Erythroblast (primary cell): Measurements from ENCODE around the gene VPS29.
"Not testable (repeated sequence)": the region's sequence is repeated elsewhere in the genome, so short reads cannot be mapped to it uniquely, and the experiment has no call there.

ENCODE experiments used
- DNase-seq, 2 experiments: peaks; one replicate each; lab custom pipeline; 2025; lab: John Stamatoyannopoulos, UW
- GATA1 ChIP-seq: IDR thresholded peaks from 2 replicates; pipeline ENCODE4 v1.6.1; 2011; ENCODE audit warnings: low read depth, mild to moderate bottlenecking, control low read depth, low read length, moderate library complexity
- POLR2A ChIP-seq: IDR thresholded peaks from 2 replicates; pipeline ENCODE4 v1.6.1; 2011; ENCODE audit warnings: mild to moderate bottlenecking, low read length

Gene VPS29

DNA sequence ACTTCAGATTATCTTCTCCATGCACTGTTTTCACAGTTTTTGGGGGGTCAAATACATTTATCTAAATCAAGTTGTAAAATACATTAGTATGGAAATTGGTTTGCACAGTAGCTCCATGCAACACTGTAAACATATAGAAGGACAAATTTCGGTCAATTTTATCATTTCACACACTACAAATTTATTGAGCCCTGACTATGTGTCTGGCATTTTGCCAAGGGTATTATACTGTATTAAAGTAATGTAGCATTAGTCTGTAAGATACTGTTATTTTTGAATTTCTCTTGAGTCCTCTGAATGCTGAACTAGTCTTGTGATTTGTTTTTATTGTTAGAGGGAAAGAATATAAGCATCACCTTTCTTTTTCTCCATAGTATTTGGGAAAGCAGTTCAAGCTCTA is 1.5 kb upstream of the VPS29 start:
- no peak for TF ChIP-seq POLR2A
- no peak for TF ChIP-seq GATA1
- no peak for DNase-seq

DNA sequence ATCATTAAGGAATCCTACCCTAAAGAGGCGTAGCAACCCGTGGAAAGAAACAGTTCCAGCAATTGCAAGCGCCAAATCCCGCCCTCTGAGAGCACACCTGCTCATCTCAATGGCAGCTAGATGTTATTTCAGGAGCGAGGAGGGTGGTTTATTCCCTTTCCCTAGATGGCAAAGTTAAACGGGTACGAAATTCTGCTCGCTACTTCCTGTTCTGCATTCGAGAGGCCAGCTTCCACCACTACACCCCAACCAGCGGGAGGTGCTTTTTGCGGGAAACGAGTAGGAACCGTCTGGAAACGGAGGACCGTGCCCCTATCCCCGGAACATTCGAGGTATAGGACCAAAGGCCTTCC is 536 bp downstream of the VPS29 start:
- DNase-seq = peak in 1 of 2 experiments; percentile 75
- TF ChIP-seq GATA1 = no peak
- TF ChIP-seq POLR2A = no peak

DNA sequence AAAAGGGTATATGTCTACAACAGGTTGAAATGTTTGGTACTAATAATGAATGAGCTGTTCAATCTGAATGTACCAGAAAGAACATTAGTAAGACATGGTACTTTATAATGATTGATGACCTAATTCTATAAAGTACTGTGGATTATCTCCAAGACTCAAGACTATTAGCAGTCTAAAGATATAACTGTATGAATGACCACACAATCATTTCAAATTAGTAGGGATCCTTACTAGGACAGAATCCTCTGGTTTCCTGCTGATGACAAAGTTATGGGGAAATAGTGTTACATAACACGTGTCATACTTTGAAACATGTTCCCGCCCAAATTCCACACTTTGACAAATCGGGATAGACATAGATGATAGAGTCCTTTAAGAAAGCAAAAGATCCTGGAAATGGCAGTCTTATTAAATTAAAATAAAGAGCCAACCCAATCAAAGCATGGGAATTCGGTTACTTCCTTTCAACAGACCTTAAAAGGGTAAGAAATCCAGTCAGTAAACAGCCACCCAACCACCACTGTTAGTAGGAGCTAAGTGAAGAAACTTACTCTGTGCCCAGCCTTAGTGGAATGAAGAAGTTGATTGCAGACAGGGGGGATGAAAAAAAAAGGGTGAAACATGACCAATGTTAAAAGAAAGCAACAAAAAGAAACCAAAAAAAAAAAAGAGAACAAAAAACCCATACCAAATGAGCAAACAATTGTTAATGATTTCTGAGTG is 2.8 kb downstream of the VPS29 start:
- peak in 1 of 2 experiments; percentile 29 for DNase-seq
- TF ChIP-seq GATA1 (no peak), POLR2A (no peak)

DNA sequence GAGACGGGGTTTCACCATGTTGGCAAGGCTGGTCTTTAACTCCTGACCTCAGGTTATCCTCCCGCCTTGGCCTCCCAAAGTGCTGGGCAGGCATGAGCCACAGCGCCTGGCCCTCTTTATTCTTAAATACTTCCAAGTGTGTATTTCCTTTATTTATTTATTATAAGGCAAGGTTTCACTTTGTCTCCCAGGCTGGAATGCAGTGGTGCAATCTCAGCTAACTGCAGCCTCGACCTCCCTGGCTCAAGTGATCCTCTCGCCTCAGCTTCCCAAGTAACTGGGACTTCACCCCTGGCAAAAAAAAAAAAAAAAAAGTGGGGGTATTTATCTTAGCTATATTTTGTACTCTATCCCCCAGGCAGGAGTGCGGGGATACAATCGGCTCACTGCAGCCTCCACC is 26.5 kb downstream of the VPS29 start:
- no peak for DNase-seq
- TF ChIP-seq POLR2A (no peak), GATA1 (no peak)

DNA sequence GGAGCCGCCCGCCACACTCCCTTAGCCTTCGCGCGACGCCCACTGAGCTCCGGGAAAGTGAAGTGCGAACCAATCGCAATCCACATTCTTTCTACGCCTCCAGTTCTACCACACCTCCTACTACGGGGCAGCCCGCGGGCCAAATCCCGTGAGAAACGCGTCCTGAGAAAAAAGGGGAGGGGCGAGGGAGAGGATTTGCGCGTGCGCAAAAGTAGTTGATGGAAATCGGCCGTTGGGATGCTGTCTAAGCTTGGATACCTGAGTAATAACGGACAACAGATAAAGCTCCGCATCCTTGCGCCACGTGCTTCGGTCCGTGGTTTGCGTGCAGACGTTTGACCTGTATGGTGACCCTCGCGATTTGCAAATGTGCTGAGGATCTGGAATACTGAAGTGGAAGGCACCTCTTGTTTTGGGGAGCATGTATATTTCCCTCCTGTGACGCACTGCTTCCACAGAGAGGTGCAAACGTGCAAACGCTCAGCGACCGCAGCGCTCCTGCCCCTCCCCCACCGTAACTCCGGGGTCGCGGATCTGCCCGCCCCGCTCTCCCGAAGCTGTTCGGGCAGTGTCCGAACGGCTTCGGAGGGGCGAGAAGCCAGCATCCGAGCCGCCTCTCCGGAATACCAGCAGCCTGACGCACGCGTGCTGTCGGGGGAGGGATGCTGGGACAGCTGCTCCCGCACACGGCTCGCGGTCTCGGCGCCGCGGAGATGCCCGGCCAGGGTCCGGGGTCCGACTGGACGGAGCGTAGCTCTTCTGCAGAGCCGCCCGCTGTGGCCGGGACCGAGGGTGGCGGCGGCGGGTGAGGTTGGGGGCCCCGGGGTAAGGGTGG is 33.5 kb downstream of the VPS29 start, which contains the start of the genes FAM216A and GPN3:
Gene FAM216A (plus strand): TSS at position 632 of the 835 bp plus-strand sequence. CDS start 31 bp downstream, at position 663.
Gene GPN3 (minus strand): TSS at position 44 of the 835 bp plus-strand sequence. CDS start 54 bp downstream, outside the sequence.
- DNase-seq = peak; percentile 98

DNA sequence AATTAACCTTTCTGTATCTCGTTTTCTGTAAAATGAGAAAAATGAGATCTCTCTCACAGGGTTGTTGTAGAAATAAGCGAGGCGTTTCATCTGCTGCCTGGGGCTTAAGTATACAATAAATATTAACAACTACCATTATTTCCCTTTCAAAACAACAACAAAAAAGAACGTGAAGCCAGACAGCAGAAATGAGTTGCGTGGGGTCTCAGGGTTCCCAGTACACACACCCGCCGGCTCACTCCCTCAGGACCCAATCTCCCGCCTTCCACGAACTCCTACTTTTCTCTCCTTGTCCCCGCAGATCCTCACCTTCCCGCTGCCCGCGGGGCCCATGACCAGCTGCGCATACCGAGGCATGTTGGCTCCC is 34.1 kb downstream of the VPS29 start:
- no peak for DNase-seq
- no peak for TF ChIP-seq GATA1
- no peak for TF ChIP-seq POLR2A

More for the DNA sequence above, 33.5 kb downstream of the VPS29 start, which contains the start of the genes FAM216A and GPN3:
- TF ChIP-seq POLR2A (peak; percentile 92), GATA1 (no peak)

DNA sequence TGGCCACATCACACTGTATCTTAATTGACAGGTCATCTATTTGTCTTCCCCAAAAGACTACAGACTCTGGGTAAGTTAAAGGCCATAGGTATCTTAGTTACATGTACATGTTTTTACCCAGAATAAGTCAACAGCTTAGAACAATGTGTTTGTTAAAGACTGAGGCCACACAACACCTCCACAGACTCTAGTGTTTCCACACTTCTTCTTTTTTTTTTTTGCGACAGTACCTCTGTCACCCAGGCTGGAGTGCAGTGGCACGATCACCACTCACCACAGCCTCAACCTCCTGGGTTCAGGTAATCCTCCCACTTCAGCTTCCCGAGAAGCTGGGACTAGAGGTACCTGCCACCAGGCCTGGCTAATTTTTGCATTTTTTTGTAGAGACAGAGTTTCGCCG is 35.1 kb downstream of the VPS29 start:
- TF ChIP-seq POLR2A = no peak
- no peak for TF ChIP-seq GATA1
- DNase-seq = no peak

DNA sequence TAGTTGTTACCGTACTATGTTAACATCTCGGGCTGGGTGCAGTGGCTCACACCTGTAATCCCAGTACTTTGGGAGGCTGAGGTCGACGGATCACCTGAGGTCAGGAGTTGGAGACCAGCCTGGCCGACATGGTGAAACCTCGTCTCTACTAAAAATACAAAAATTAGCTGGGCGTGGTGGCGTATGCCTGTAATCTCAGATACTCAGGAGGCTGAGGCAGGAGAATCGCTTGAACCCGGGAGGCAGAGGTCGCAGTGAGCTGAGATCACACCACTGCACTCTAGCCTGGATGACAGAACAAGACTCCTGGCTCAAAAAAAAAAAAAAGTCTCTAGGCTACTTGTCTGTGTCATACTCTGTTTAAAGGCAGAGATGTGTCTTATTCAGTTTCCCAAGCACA is 36.1 kb downstream of the VPS29 start:
- not testable (repeated sequence) for DNase-seq

DNA sequence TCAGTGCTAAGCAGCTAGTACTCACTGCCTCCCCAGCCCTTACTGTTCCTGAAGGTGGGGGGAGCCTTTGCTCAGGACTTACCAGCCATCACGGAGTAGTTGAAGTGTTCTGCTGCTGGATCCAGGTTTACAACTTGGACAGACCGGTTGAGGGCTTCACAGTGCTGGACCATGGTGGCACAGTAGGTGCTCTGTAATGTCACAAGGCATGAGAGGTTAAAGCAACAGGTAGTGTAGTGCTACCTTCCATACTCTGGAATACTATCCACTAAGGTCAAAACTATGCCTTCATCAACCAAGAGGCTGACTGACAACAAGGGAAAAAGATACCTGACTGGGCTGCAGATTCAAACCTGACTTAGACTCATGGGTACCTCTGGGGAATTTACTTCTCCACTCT is 36.9 kb downstream of the VPS29 start:
- TF ChIP-seq POLR2A = no peak
- no peak for TF ChIP-seq GATA1
- no peak for DNase-seq

DNA sequence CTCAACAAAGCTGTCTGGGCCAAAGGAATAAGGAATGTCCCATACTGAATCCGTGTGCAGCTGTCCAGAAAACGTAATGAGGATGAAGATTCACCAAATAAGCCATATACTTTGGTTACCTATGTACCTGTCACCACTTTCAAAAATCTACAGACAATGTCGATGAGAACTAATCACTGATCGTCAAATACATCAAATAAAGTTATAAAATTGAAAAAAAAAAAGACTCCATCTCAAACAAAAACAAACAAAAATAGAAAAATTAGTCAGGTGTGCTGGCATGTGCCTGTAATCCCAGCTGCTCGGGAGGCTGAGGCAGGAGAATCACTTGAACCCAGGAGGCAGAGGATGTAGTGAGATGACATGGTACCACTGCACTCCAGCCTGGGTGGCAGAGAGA is 40.7 kb downstream of the VPS29 start:
- not testable (repeated sequence) for DNase-seq

DNA sequence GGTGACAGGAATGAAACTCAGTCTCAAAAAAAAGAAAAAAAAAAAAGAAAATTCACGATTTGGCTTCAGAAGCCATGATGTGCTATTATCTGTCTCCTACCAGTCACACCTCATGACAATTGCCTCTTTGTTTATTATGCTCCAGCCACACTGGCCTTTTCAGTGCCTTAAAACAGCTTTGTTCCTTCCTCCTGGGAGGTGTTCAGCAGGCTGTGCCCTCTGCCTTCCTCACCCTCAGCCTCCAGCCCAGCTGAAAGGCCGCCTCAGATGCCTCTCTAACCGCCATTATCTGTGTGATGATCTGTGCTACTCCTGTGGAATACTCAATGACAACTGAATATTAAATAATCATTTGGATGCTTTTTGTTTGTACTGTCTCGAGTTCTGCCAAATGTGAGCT is 43.2 kb downstream of the VPS29 start:
- TF ChIP-seq POLR2A = no peak
- no peak for TF ChIP-seq GATA1
- no peak for DNase-seq

DNA sequence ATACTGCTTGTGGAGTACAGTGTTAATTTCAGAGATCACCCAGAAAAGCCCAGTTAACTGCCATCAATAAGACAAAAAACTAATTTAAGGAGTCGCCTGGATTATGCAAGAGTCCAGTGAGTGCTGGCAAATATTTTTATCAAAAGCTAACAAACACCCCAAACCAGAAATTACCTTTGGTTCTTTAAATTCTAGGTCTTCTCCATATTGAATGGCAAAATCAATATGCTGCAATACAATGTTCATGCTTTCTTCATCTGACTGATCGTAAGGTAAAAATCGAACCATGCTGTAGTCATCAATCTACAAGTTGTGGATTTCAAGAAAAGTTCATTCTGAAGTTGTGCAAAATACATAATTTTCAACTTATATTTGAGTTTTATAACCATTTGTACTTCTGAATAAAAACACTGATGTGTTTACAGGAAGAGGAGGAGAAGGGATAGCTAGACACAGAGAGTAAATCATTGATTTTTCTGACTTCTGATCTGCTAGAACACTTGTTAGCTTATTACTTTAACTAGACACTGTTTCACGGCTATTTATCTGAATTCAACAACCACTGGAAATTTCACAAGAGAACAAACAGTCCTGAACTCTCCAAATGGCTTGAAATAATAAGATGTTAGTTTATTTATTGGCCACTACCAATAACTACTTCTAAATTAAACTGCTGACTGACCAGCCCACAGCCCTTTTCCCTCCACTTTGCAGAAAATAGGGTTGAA is 48.2 kb downstream of the VPS29 start:
- TF ChIP-seq GATA1 (no peak), POLR2A (no peak)
- no peak for DNase-seq

DNA sequence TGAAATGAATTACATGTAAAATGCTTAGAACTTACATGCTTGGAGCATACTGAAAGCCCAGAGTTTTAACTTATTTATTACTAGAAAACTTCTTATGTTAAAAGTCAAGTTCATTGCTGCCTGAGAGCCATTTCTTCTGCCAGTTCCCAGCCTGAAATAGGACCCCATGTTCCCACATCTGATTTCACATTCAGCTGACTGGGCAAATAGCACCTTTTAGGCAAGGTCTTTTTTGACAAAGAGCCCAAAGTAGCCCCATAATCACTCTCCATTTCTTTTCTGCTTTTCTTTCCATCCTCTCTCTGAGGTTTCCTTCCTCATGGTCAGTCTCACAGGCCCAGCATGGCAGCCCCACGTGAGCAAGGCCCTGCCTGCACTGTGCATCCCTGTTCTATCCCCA is 50.6 kb downstream of the VPS29 start:
- DNase-seq = no peak
- TF ChIP-seq POLR2A (no peak), GATA1 (no peak)

DNA sequence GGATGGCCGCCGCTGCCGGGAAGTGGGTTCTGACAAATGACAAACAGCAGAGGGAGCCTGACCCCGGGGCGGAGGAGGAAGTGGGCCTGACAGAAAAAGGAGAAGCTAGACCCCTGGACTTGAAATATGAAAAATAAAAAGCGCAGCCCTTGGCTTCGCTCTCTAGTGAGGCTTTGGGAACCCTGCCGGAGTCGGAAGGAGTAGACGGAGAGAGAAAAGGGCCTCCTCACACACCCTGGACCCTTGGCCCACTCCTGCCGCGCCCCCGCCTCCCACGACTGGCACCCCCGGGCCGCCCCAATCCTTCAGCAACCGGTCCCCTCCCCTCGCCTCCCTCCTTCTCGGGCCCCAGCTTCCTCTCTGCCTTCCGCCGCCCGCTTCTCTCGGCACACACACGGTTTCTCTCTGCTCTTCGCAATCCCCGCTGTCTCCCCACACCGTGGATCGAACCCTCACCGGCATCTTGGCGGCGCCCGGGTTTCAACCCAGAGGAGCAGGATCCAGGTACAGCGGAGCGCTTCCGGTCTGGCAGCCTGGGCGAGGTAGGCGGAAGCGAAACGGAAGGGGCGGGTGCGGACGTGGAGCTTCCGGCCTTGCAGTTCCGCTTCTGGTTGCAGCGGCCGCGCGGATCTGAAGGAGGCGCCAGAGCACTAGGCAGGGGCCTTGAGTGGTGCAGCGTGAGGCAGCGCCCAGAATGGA is 52.0 kb downstream of the VPS29 start, which contains the start of gene ARPC3:
Gene ARPC3 (minus strand): TSS at position 539 of the 699 bp plus-strand sequence. CDS start 77 bp downstream, at position 462.
- peak; percentile 74 for TF ChIP-seq POLR2A
- no peak for TF ChIP-seq GATA1
- DNase-seq = peak; percentile 96 to 97

DNA sequence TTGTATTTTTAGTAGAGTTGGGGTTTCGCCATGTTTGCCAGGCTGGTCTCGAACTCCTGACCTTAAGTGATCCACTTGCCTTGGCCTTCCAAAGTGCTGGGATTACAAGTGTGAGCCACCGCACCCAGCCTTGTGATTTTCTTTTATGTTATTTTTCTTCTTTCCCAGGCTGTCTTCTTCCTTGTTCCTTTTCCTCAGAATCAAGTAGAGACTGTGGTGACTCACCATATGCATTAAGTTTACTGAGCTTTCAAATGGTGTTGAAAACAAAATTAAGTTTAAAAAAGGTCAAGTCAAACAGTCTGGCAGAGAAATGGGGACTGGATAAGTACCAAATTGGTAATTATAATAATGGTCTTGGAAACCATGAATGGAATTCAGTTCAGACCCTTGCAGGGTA is 57.5 kb downstream of the VPS29 start:
- no peak for TF ChIP-seq POLR2A
- no peak for TF ChIP-seq GATA1
- DNase-seq = no peak
